HCT116 (cell line): Measurements from ENCODE around the gene FAM120A.

ENCODE experiments used
- ATF3 ChIP-seq: IDR thresholded peaks from 2 replicates; pipeline ENCODE4 v1.6.1; 2012
- CEBPB ChIP-seq: IDR thresholded peaks from 2 replicates; pipeline ENCODE4 v1.6.1; 2012; ENCODE audit warnings: low read depth
- CTCF ChIP-seq, 3 experiments: fragments of 200-600 bp in 1 of 3; sonication (generic) in 1 of 3; IDR thresholded peaks in 2 of 3; conservative IDR thresholded peaks in 1 of 3; 2 replicates each; pipeline ENCODE4 v1.5.1; 2012 to 2017; ENCODE audit warnings: low read depth in 2 of 3, low read length in 2 of 3, antibody characterized with exemption in 1 of 3, borderline replicate concordance in 1 of 3, control low read depth in 1 of 3, mild to moderate bottlenecking in 1 of 3, mixed read lengths in 1 of 3, mixed run types in 1 of 3, moderate library complexity in 1 of 3; ENCODE audit not compliant: insufficient read depth in 1 of 3
- EGR1 ChIP-seq: IDR thresholded peaks from 2 replicates; pipeline ENCODE4 v1.6.1; 2012; ENCODE audit warnings: low read depth
- EZH2 ChIP-seq: fragments of 200-600 bp; sonication (generic); IDR thresholded peaks from 2 replicates; pipeline ENCODE4 v1.6.1; 2017; ENCODE audit warnings: antibody characterized with exemption, mixed run types
- EZH2phosphoT487 ChIP-seq: fragments of 200-600 bp; IDR thresholded peaks from 2 replicates; pipeline ENCODE4 v1.6.1; 2018; ENCODE audit warnings: antibody characterized with exemption, borderline replicate concordance
- JUND ChIP-seq: IDR thresholded peaks from 2 replicates; pipeline ENCODE4 v1.6.1; 2012
- MAX ChIP-seq: IDR thresholded peaks from 2 replicates; pipeline ENCODE4 v1.6.1; 2012
- POLR2A ChIP-seq: IDR thresholded peaks from 2 replicates; pipeline ENCODE4 v1.7.0; 2011; ENCODE audit warnings: borderline replicate concordance; ENCODE audit not compliant: insufficient read depth, insufficient read length; ENCODE audit errors: extremely low read depth
- POLR2AphosphoS5 ChIP-seq: IDR thresholded peaks from 2 replicates; pipeline ENCODE4 v1.6.1; 2011; ENCODE audit warnings: mild to moderate bottlenecking, low read depth, low read length, moderate library complexity
- RAD21 ChIP-seq: IDR thresholded peaks from 2 replicates; pipeline ENCODE4 v1.6.1; 2012; ENCODE audit warnings: low read depth, mild to moderate bottlenecking
- YY1 ChIP-seq: IDR thresholded peaks from 2 replicates; pipeline ENCODE4 v1.6.1; 2011; ENCODE audit warnings: low read length, low read depth, moderate library complexity, mild to moderate bottlenecking; ENCODE audit not compliant: insufficient replicate concordance; ENCODE audit errors: extremely low read depth
- ZNF274 ChIP-seq: fragments of 200-500 bp; sonication (Bioruptor generic); IDR thresholded peaks from 2 replicates; pipeline ENCODE4 v1.6.1; 2014; ENCODE audit warnings: mild to moderate bottlenecking, low read depth, low read length, inconsistent platforms

- TF ChIP-seq YY1 (no peak), JUND (no peak), POLR2A (no peak), RAD21 (no peak), POLR2AphosphoS5 (no peak), CTCF (IDR thresholded peaks at IDR 0.05 in 2 of 3, conservative IDR thresholded peaks at IDR 0.05 in 1 of 3; ENCODE audit: borderline replicate concordance in 1 of 3, insufficient read depth in 1 of 3, low read depth in 2 of 3, low read length in 2 of 3) (no peak), EGR1 (no peak), EZH2 (no peak), ATF3 (no peak), CEBPB (no peak), ZNF274 (no peak), EZH2phosphoT487 (no peak), MAX (no peak)
Observed at GRCh38 chr9:93557366-93558137, 106.1 kb downstream of the FAM120A start.
